Neural crest cell (in vitro differentiated cells): ENCODE results near the gene CEP63. TPM values are rescaled to one million over a fixed set of nuclear protein-coding genes. Genes with fewer than 3 reads are reported as not detected.
A peak's percentile ranks its signal among the peaks of the same experiment; 100 is the strongest.

ENCODE experiments used
- DNase-seq: peaks from one replicate; pipeline ENCODE4 v3.0.0; 2021; ENCODE audit warnings: low read depth, mixed read lengths, low spot score
- H3K27ac Mint-ChIP-seq: one replicate; pipeline ENCODE4 v1.8.0; 2021; ENCODE audit warnings: mild to moderate bottlenecking, mixed read lengths; ENCODE audit not compliant: unreplicated experiment
- H3K27me3 Mint-ChIP-seq: 2 replicates; pipeline ENCODE4 v1.8.0; 2021; ENCODE audit warnings: low read depth, mild to moderate bottlenecking, mixed read lengths
- H3K36me3 Mint-ChIP-seq: 2 replicates; pipeline ENCODE4 v1.8.0; 2021; ENCODE audit warnings: low read depth, mild to moderate bottlenecking, mixed read lengths
- H3K4me1 Mint-ChIP-seq: 2 replicates; pipeline ENCODE4 v1.8.0; 2021; ENCODE audit warnings: mixed read lengths
- H3K4me3 Mint-ChIP-seq: one replicate; pipeline ENCODE4 v1.8.0; 2021; ENCODE audit warnings: mild to moderate bottlenecking, mixed read lengths
- H3K9me3 Mint-ChIP-seq: 2 replicates; pipeline ENCODE4 v1.8.0; 2021; ENCODE audit warnings: mixed read lengths
- total RNA-seq: library from RNA; stranded (reverse); gene quantifications from 2 replicates; pipeline ENCODE4 v1.2.1, GENCODE V29; 2021
- TF ChIP-seq, protein P1 (sequence below): fragments of 200-600 bp; sonication (generic); conservative IDR thresholded peaks from 2 replicates; pipeline ENCODE4 v1.5.0; 2021; ENCODE audit warnings: antibody characterized with exemption, mild to moderate bottlenecking

The CEP63 gene
- total RNA-seq, 1 donor from 2014 or later = 27.0 TPM

DNA sequence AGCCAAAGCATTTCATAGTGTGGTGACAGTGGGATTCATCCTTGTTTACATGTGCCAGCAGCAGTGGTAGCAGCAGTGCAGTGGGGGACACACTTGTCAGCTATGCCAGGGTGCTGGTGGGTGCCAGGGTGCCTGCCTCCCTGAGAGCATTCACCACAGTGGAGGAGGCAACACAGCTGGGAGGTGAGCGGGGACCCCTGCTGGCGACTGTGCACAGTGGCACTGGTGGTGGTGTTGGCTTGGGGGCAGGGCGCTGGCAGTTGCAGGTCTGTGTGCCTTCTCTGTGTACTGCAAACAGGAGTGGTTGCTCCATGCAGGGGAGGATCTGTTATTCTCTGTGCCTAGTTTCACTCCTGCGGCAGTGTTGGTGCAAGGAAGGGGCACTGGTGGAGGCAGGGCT is 41.2 kb downstream of the CEP63 start:
- DNase-seq = no peak
- H3K9me3 Mint-ChIP-seq = peaks cover 31% of the 10 kb centered on the region
- no peaks in the 10 kb centered on the region for H3K27me3 Mint-ChIP-seq
- TF ChIP-seq, protein P1, sequence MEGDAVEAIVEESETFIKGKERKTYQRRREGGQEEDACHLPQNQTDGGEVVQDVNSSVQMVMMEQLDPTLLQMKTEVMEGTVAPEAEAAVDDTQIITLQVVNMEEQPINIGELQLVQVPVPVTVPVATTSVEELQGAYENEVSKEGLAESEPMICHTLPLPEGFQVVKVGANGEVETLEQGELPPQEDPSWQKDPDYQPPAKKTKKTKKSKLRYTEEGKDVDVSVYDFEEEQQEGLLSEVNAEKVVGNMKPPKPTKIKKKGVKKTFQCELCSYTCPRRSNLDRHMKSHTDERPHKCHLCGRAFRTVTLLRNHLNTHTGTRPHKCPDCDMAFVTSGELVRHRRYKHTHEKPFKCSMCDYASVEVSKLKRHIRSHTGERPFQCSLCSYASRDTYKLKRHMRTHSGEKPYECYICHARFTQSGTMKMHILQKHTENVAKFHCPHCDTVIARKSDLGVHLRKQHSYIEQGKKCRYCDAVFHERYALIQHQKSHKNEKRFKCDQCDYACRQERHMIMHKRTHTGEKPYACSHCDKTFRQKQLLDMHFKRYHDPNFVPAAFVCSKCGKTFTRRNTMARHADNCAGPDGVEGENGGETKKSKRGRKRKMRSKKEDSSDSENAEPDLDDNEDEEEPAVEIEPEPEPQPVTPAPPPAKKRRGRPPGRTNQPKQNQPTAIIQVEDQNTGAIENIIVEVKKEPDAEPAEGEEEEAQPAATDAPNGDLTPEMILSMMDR = peak; percentile 27
- H3K4me1 Mint-ChIP-seq = no peaks in the 10 kb centered on the region
- H3K27ac Mint-ChIP-seq = no peak overlapping the region
- no peak overlapping the region for H3K4me3 Mint-ChIP-seq
- peaks cover 47% of the 10 kb centered on the region for H3K36me3 Mint-ChIP-seq

GRCh38 chr3:134527538-134528186 is 41.8 kb downstream of the CEP63 start:
- peaks cover 41% of the 10 kb centered on the region for H3K36me3 Mint-ChIP-seq
- H3K9me3 Mint-ChIP-seq = peaks cover 27% of the 10 kb centered on the region
- TF ChIP-seq, protein P1 = no peak
- H3K27me3 Mint-ChIP-seq = no peaks in the 10 kb centered on the region
- H3K4me3 Mint-ChIP-seq = no peak overlapping the region
- H3K4me1 Mint-ChIP-seq = no peaks in the 10 kb centered on the region
- no peak overlapping the region for H3K27ac Mint-ChIP-seq
- DNase-seq = no peak

DNA sequence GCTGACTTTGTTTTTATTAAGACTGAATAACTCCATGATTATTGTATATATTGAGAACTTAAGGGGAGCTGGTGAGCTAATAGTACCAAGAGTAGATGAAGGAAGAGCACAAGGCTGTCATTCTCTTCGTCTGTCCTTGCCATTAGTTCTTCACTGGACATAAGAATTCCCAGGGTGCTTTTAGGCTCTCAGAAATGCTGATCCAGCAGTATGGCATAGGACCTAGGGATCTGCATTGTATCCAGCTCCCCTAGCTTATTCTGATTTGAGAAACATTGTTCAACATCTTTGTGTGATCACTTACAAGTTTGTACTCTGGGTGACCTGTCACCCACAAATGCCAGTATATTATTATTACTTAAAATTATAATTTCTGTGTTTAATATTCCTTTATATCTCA is 47.6 kb downstream of the CEP63 start:
- Mint-ChIP-seq H3K9me3 (no peaks in the 10 kb centered on the region), H3K4me3 (no peak overlapping the region), H3K4me1 (no peaks in the 10 kb centered on the region), H3K36me3 (peaks cover 5% of the 10 kb centered on the region), H3K27ac (no peak overlapping the region), H3K27me3 (no peaks in the 10 kb centered on the region)
- DNase-seq = no peak
- TF ChIP-seq, protein P1 = no peak

GRCh38 chr3:134535186-134535970 is 49.5 kb downstream of the CEP63 start:
- Mint-ChIP-seq H3K27ac (no peak overlapping the region), H3K9me3 (no peaks in the 10 kb centered on the region), H3K4me1 (no peaks in the 10 kb centered on the region), H3K4me3 (no peak overlapping the region), H3K36me3 (peaks cover 5% of the 10 kb centered on the region), H3K27me3 (no peaks in the 10 kb centered on the region)
- TF ChIP-seq, protein P1 = no peak
- DNase-seq = no peak

DNA sequence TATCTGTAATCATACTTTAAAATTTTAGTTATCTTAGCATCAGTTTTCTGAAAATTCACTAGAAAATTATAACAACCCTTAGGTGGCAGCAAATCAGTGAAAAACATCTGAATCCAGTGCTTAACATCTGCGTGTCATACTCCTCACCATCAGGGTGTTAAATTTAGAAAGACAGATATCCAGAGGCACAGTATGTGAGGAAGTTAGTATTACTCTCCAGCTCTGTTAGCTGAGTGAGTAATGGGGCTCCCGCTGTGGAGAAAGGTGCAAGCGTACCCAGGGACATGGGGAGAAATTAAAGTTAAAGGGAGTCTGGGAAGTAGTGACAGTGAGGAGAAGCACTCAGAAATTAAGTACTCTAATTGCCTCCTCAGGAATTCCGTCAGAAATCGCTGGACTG is 50.9 kb downstream of the CEP63 start:
- peak overlapping the region; percentile 19 for H3K27ac Mint-ChIP-seq
- TF ChIP-seq, protein P1 = no peak
- H3K4me1 Mint-ChIP-seq = no peaks in the 10 kb centered on the region
- no peaks in the 10 kb centered on the region for H3K27me3 Mint-ChIP-seq
- H3K36me3 Mint-ChIP-seq = peaks cover 7% of the 10 kb centered on the region
- DNase-seq = no peak
- no peaks in the 10 kb centered on the region for H3K9me3 Mint-ChIP-seq
- H3K4me3 Mint-ChIP-seq = no peak overlapping the region
